ENCODE results near the gene BLM. TPM values are rescaled to one million over a fixed set of nuclear protein-coding genes. Genes with fewer than 3 reads are reported as not detected.
"Not testable (repeated sequence)": the region's sequence is repeated elsewhere in the genome, so short reads cannot be mapped to it uniquely, and the experiment has no call there.

Gene BLM
- total and polyA plus RNA-seq, 2 of the 4 experiments (the other 2 are of a cell fraction), result 2.5 to 6.5 TPM

DNA sequence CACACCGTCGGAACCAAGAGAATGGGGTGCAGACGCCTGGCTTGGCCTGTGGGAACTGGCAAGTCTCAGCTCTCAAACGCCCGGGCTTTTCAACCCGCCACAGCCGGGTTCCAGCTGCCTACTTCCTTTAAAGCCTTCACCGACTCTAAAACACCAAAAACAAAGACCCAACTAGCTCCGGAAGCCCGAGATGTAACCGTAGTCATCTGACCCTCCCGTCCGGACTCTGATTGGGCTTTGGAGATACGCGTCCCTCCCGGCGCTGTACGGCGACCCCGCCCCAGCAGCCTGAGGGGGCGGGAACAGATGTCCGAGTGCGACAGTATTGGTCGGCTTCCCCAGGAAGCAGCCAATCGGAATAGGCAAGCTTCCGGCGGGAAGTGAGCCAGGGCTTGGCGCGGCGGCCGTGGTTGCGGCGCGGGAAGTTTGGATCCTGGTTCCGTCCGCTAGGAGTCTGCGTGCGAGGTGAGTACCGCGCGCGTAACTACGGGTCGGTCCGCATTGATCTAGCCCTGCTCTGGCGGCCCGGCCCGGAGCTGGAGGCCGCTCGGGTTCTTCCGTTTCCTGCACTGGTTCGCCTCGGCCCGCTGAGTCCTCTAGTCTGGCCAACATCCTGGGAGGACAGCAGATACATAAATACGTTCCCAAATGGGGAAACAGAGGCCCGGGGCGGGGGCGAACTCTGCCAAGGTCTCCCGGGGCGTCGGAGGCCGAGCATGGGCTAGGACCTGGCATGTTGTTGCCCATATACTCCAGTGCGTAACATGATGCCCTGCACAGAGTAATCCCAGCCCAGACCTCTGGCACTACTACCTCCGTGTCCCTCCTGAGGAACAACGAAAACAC lies at the start of gene BLM (continued):
- TF ChIP-seq RAD21 (IDR thresholded peaks at IDR 0.05; ENCODE audit: low read length) (no peak), POLR2A (IDR thresholded peaks at IDR 0.05; ENCODE audit: low read depth, low read length) (peak; percentile 84), RFX5 (IDR thresholded peaks at IDR 0.05; ENCODE audit: low read depth, low read length) (no peak), CEBPB (IDR thresholded peaks at IDR 0.05; ENCODE audit: low read depth, low read length) (no peak), CHD1 (IDR thresholded peaks at IDR 0.05; ENCODE audit: low read depth, low read length) (no peak), MAFK (IDR thresholded peaks at IDR 0.05; ENCODE audit: low read depth, low read length) (no peak)

DNA sequence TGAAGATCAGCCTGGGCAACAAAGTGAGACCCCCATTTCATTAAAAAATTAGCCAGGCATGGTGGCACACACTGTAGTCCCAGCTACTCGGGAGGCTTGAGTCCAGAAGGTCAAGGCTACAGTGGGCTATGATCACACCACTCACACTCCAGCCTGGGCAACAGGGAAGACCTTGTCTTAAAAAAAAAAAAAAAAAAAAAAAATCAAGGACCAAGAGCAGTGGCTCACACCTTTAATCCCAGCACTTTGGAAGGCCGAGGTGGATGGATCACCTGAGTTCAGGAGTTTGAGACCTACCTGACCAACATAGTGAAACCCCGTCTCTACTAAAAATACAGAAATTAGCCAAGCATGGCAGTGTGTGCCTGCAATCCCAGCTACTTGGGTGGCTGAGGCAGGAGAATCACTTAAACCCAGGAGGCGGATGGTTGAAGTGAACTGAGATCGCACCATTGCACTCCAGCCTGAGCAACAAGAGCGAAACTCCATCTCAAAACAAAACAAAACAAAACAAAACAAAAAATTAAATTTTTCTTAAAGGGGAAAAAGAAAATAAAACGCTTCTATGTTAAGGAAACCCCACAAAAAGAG lies 49.3 kb upstream of the BLM start:
- H3K9me3 ChIP-seq (ENCODE audit: control insufficient read depth, insufficient read depth, low read length); H3K23ac ChIP-seq (ENCODE audit: low read depth, low read length); H2BK15ac ChIP-seq (ENCODE audit: low read depth, low read length); H2AK5ac ChIP-seq (ENCODE audit: low read depth, low read length); H2BK120ac ChIP-seq (ENCODE audit: low read depth, low read length); H4K5ac ChIP-seq (ENCODE audit: low read depth, low read length); H3K4ac ChIP-seq (ENCODE audit: low read depth, low read length); H3K79me1 ChIP-seq (ENCODE audit: low read depth in 1 of 2, low read length in 2 of 2); H3K27me3 ChIP-seq (ENCODE audit: control insufficient read depth, insufficient read depth, low read length); H3K18ac ChIP-seq (ENCODE audit: low read depth, low read length); H2AFZ ChIP-seq (replicated peaks; ENCODE audit: low read length, poor library complexity); ATAC-seq (ENCODE audit: low read depth); H2BK20ac ChIP-seq (ENCODE audit: low read depth, low read length); H3K4me3 ChIP-seq (ENCODE audit: insufficient read depth, low read depth, low read length); H4K8ac ChIP-seq (ENCODE audit: low read depth in 2 of 2, low read length in 2 of 2); H3K9ac ChIP-seq (ENCODE audit: low read depth, low read length); H4K20me1 ChIP-seq (ENCODE audit: insufficient read depth, low read length); H3K27ac ChIP-seq (ENCODE audit: insufficient read depth, low read length); dilution Hi-C loops (cut with HindIII; ENCODE audit: low sequenced_read_pairs, unreplicated experiment); H3K14ac ChIP-seq (replicated peaks; ENCODE audit: low read depth, low read length); POLR2A ChIA-PET (ENCODE audit: unreplicated experiment); BruUV-seq (replicated peaks); H3K4me2 ChIP-seq (ENCODE audit: low read depth, low read length); intact Hi-C loops (cut with micrococcal nuclease); DNase-seq; H3K36me3 ChIP-seq (ENCODE audit: control insufficient read depth, insufficient read depth, low read length); H3K9me1 ChIP-seq (ENCODE audit: insufficient read depth, low read length); H3K56ac ChIP-seq (ENCODE audit: extremely low read depth, insufficient read depth, low read length); H2AK9ac ChIP-seq (replicated peaks; ENCODE audit: low read depth, low read length, poor library complexity); H2BK5ac ChIP-seq (ENCODE audit: low read depth, low read length, poor library complexity, severe bottlenecking); H4K91ac ChIP-seq (ENCODE audit: insufficient read depth, low read depth, low read length); in situ Hi-C loops (cut with MboI; ENCODE audit: low sequenced_read_pairs): not testable (repeated sequence)
- H3K4me1 ChIP-seq (ENCODE audit: control insufficient read depth, insufficient read depth, low read length), result peaks cover 10% of the 10 kb centered on the region
- WGBS, 2 experiments (ENCODE audit: extremely low coverage in 2 of 2, insufficient read length in 1 of 2), result no CpG with 5 or more reads among the region's 7 CpGs
- CTCF ChIA-PET, result interaction anchor here (1.0 kb wide), 1 partner anchor 9 kb away, joined by 5 read pairs; no protein-coding TSS in a partner anchor

DNA sequence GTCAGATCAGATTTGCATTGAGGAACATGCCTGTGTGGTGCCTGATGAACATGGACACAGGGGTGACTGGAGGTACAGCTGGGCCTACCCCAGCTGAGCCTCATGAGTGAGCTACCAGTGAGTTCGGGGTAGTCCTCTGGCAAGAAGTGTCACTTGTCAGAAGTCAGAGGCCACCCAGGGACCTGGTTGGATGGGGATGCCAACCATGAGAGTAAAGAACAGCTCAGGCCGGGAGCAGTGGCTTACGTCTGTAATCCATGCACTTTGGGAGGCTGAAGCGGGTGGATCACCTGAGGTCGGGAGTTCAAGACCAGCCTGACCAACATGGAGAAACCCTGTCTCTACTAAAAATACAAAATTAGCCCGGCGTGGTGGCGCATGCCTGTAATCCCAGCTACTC lies 46.5 kb upstream of the BLM start:
- H2BK5ac ChIP-seq (ENCODE audit: low read depth, low read length, poor library complexity, severe bottlenecking); H3K23ac ChIP-seq (ENCODE audit: low read depth, low read length); H2BK120ac ChIP-seq (ENCODE audit: low read depth, low read length); H3K4me3 ChIP-seq (ENCODE audit: insufficient read depth, low read depth, low read length); H3K79me1 ChIP-seq (ENCODE audit: low read depth in 1 of 2, low read length in 2 of 2); H3K9me3 ChIP-seq (ENCODE audit: control insufficient read depth, insufficient read depth, low read length); H3K56ac ChIP-seq (ENCODE audit: extremely low read depth, insufficient read depth, low read length); H3K27me3 ChIP-seq (ENCODE audit: control insufficient read depth, insufficient read depth, low read length); H3K18ac ChIP-seq (ENCODE audit: low read depth, low read length); H2BK15ac ChIP-seq (ENCODE audit: low read depth, low read length); dilution Hi-C loops (cut with HindIII; ENCODE audit: low sequenced_read_pairs, unreplicated experiment); intact Hi-C loops (cut with micrococcal nuclease); H3K4me1 ChIP-seq (ENCODE audit: control insufficient read depth, insufficient read depth, low read length); H4K8ac ChIP-seq (ENCODE audit: low read depth in 2 of 2, low read length in 2 of 2); H4K5ac ChIP-seq (ENCODE audit: low read depth, low read length); H2AK5ac ChIP-seq (ENCODE audit: low read depth, low read length); H2AFZ ChIP-seq (replicated peaks; ENCODE audit: low read length, poor library complexity); H2BK20ac ChIP-seq (ENCODE audit: low read depth, low read length); BruUV-seq (replicated peaks); H3K4me2 ChIP-seq (ENCODE audit: low read depth, low read length); H2AK9ac ChIP-seq (replicated peaks; ENCODE audit: low read depth, low read length, poor library complexity); DNase-seq; ATAC-seq (ENCODE audit: low read depth); in situ Hi-C loops (cut with MboI; ENCODE audit: low sequenced_read_pairs); H3K27ac ChIP-seq (ENCODE audit: insufficient read depth, low read length); H3K36me3 ChIP-seq (ENCODE audit: control insufficient read depth, insufficient read depth, low read length); H3K9ac ChIP-seq (ENCODE audit: low read depth, low read length); H3K14ac ChIP-seq (replicated peaks; ENCODE audit: low read depth, low read length); H3K4ac ChIP-seq (ENCODE audit: low read depth, low read length); POLR2A ChIA-PET (ENCODE audit: unreplicated experiment); H3K9me1 ChIP-seq (ENCODE audit: insufficient read depth, low read length); H4K20me1 ChIP-seq (ENCODE audit: insufficient read depth, low read length); H4K91ac ChIP-seq (ENCODE audit: insufficient read depth, low read depth, low read length): not testable (repeated sequence)
- 100% methylated on average over 1 of the region's 8 CpGs; no CpG with 5 or more reads in 1 of the 2 experiments for WGBS, 2 experiments (ENCODE audit: extremely low coverage in 2 of 2, insufficient read length in 1 of 2)
- CTCF ChIA-PET, result interaction anchor here (1.1 kb wide), 1 partner anchor 215 kb away, joined by 3 read pairs; no protein-coding TSS in a partner anchor
